Rectal smooth muscle tissue (tissue), 1 donor: Measurements from ENCODE around the gene COL13A1.

Experiments used
- H3K27ac ChIP-seq: one replicate; pipeline ENCODE4 v1.7.0; 2013; ENCODE audit warnings: low read depth, low read length, inconsistent platforms
- H3K27me3 ChIP-seq: one replicate; pipeline ENCODE4 v1.7.0; 2013; ENCODE audit warnings: low read length; ENCODE audit not compliant: control insufficient read depth, insufficient read depth
- H3K36me3 ChIP-seq: one replicate; pipeline ENCODE4 v1.7.0; 2013; ENCODE audit warnings: low read length; ENCODE audit not compliant: control insufficient read depth, insufficient read depth
- H3K4me1 ChIP-seq: one replicate; pipeline ENCODE4 v1.7.0; 2013; ENCODE audit warnings: low read length; ENCODE audit not compliant: control insufficient read depth, insufficient read depth
- H3K4me3 ChIP-seq: one replicate; pipeline ENCODE4 v1.7.0; 2013; ENCODE audit warnings: low read length
- H3K9ac ChIP-seq: one replicate; pipeline ENCODE4 v1.7.0; 2013; ENCODE audit warnings: low read length

Gene COL13A1

DNA sequence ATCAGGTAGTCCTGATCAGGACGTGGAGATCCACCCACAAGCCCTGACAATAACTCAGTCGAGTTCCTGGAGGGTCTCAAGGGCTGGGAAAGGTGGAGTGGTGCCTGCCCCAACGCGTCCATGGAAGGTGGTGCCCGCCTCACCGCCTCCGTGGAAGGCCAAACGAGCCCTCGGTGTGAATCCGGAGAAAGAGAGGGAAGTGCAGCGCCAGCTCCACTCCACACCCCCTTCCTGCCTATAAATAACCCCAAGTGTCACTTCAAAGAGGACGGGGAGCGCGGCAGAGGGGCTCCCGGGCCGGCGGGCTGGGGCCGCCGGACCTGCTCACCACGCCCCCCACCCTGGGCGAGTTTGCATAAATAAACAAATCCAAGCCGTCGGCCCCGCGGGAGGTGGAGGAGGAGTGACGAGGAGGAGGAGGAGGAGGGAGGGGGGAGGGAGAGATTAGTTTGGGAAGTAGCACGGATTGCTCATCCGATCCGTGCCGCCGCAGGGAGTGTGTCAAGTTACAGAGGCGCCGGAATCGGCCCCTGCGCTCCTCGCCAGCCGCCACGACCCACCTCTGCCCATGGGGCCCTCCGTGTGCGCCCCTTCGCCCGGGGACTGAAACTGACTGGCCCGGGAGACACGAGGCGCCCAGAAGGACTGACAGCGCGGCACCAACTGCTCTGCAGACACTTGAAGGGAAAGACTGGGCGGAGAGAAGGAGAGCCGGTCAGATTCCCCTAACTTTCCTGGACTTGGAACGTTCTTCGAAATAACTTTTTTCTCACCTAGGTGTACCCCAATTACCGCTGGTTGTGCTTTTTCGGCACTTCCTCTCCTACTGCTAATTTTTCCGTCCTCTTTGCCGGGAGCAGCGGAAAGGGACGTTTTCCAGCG is at the start of gene COL13A1:
COL13A1 (plus strand) TSS at position 473 of the 882 bp plus-strand sequence. CDS start 518 bp downstream, outside the sequence.
- Histone ChIP-seq H3K9ac (no peak within 1 kb of the TSS), H3K4me1 (no peaks in the 10 kb centered on the region), H3K27ac (no peak within 1 kb of the TSS), H3K36me3 (no peaks in the 10 kb centered on the region), H3K4me3 (peak within 1 kb of the TSS; percentile 60), H3K27me3 (peaks cover 17% of the 10 kb centered on the region)

DNA sequence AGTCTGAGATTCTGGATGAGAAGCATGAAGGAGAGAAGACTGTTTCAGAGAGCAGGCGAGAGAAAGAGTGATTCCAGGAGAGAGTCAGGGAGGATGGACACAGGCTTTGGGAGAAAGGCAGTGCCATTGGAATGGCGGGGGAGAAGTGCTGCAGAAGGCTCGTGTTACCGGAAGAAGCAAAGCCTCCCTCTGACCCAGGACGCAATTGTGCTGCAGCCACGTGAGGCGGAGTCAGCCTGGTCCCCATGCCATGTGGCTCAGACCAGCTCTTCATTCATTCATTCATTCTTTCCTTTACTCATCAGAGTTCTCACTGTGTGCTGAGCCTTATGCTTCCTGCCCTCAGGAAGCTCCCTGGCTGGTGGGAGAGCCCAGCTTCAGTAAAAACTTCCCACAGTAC is 49.2 kb upstream of the COL13A1 start:
- no peaks in the 10 kb centered on the region for H3K4me1 ChIP-seq
- H3K9ac ChIP-seq, result no peak overlapping the region
- no peaks in the 10 kb centered on the region for H3K36me3 ChIP-seq
- H3K27me3 ChIP-seq, result no peaks in the 10 kb centered on the region
- H3K27ac ChIP-seq, result no peak overlapping the region
- no peak overlapping the region for H3K4me3 ChIP-seq

- no peak overlapping the region for H3K4me3 ChIP-seq
- H3K27me3 ChIP-seq, result no peaks in the 10 kb centered on the region
- no peak overlapping the region for H3K27ac ChIP-seq
- H3K4me1 ChIP-seq, result no peaks in the 10 kb centered on the region
- no peak overlapping the region for H3K9ac ChIP-seq
- no peaks in the 10 kb centered on the region for H3K36me3 ChIP-seq
These were observed 45.4 kb upstream of the COL13A1 start for GRCh38 chr10:69756279-69756678.

- no peaks in the 10 kb centered on the region for H3K36me3 ChIP-seq
- H3K9ac ChIP-seq, result no peak overlapping the region
- H3K4me1 ChIP-seq, result no peaks in the 10 kb centered on the region
- H3K27ac ChIP-seq, result no peak overlapping the region
- H3K27me3 ChIP-seq, result no peaks in the 10 kb centered on the region
- H3K4me3 ChIP-seq, result no peak overlapping the region
These were observed 44.5 kb upstream of the COL13A1 start for GRCh38 chr10:69757206-69757552.

GRCh38 chr10:69757553-69758309 is 44.0 kb upstream of the COL13A1 start:
- Histone ChIP-seq H3K4me3 (no peak overlapping the region), H3K36me3 (no peaks in the 10 kb centered on the region), H3K9ac (no peak overlapping the region), H3K27me3 (no peaks in the 10 kb centered on the region), H3K4me1 (no peaks in the 10 kb centered on the region), H3K27ac (no peak overlapping the region)

- no peak overlapping the region for H3K4me3 ChIP-seq
- no peak overlapping the region for H3K9ac ChIP-seq
- no peak overlapping the region for H3K27ac ChIP-seq
These were observed 43.4 kb upstream of the COL13A1 start for GRCh38 chr10:69758310-69758728.

GRCh38 chr10:69759641-69760040 is 42.1 kb upstream of the COL13A1 start:
- no peaks in the 10 kb centered on the region for H3K36me3 ChIP-seq
- no peaks in the 10 kb centered on the region for H3K4me1 ChIP-seq
- no peak overlapping the region for H3K9ac ChIP-seq

More at GRCh38 chr10:69758310-69758728, 43.4 kb upstream of the COL13A1 start:
- Histone ChIP-seq H3K36me3 (no peaks in the 10 kb centered on the region), H3K4me1 (no peaks in the 10 kb centered on the region), H3K27me3 (no peaks in the 10 kb centered on the region)

GRCh38 chr10:69760072-69760471 is 41.6 kb upstream of the COL13A1 start:
- H3K36me3 ChIP-seq, result no peaks in the 10 kb centered on the region
- H3K27ac ChIP-seq, result no peak overlapping the region
- no peaks in the 10 kb centered on the region for H3K4me1 ChIP-seq
- no peaks in the 10 kb centered on the region for H3K27me3 ChIP-seq
- no peak overlapping the region for H3K4me3 ChIP-seq
- H3K9ac ChIP-seq, result no peak overlapping the region

More at GRCh38 chr10:69759641-69760040, 42.1 kb upstream of the COL13A1 start:
- H3K27me3 ChIP-seq, result no peaks in the 10 kb centered on the region
- H3K27ac ChIP-seq, result no peak overlapping the region
- no peak overlapping the region for H3K4me3 ChIP-seq

GRCh38 chr10:69761320-69761719 is 40.4 kb upstream of the COL13A1 start:
- Histone ChIP-seq H3K4me3 (no peak overlapping the region), H3K36me3 (no peaks in the 10 kb centered on the region), H3K27ac (no peak overlapping the region), H3K27me3 (no peaks in the 10 kb centered on the region), H3K9ac (no peak overlapping the region), H3K4me1 (no peaks in the 10 kb centered on the region)

GRCh38 chr10:69766161-69766910 is 35.4 kb upstream of the COL13A1 start:
- Histone ChIP-seq H3K9ac (no peak overlapping the region), H3K4me3 (no peak overlapping the region), H3K27me3 (peaks cover 4% of the 10 kb centered on the region), H3K4me1 (no peaks in the 10 kb centered on the region), H3K36me3 (no peaks in the 10 kb centered on the region), H3K27ac (no peak overlapping the region)

GRCh38 chr10:69767793-69768192 is 33.9 kb upstream of the COL13A1 start:
- Histone ChIP-seq H3K4me1 (no peaks in the 10 kb centered on the region), H3K4me3 (no peak overlapping the region), H3K27ac (no peak overlapping the region), H3K27me3 (peaks cover 4% of the 10 kb centered on the region), H3K36me3 (no peaks in the 10 kb centered on the region), H3K9ac (no peak overlapping the region)

GRCh38 chr10:69768386-69768785 is 33.3 kb upstream of the COL13A1 start:
- peaks cover 4% of the 10 kb centered on the region for H3K27me3 ChIP-seq
- H3K4me3 ChIP-seq, result no peak overlapping the region
- H3K4me1 ChIP-seq, result no peaks in the 10 kb centered on the region
- H3K36me3 ChIP-seq, result no peaks in the 10 kb centered on the region
- no peak overlapping the region for H3K9ac ChIP-seq
- H3K27ac ChIP-seq, result no peak overlapping the region
